Heart right ventricle (tissue), 16 donors: Measurements from ENCODE around the gene FYTTD1. TPM values are rescaled to one million over a fixed set of nuclear protein-coding genes. Genes with fewer than 3 reads are reported as not detected.

Experiments used
- ATAC-seq, 8 donors: fragments of 200-7000 bp; cut with Tn5 transposase; one replicate each; pipeline ENCODE4 v1.9.1; 2020; ENCODE audit warnings: mild to moderate bottlenecking in 8 of 8, moderate library complexity in 8 of 8, moderate number of reproducible peaks in 1 of 8
- DNase-seq, 2 donors: peaks; one replicate each; pipeline ENCODE4 v3.0.0-alpha.2; 2020
- H3K27ac ChIP-seq, 10 donors: fragments of 200-600 bp; sonication (generic) in 2 of 10; one replicate each; pipeline versions ENCODE4 v1.5.0 to v1.8.0; 2020 to 2022; ENCODE audit warnings: mild to moderate bottlenecking in 3 of 10
- H3K27me3 ChIP-seq, 7 donors: fragments of 200-600 bp; one replicate each; pipeline ENCODE4 v1.8.0; 2021 to 2022; ENCODE audit warnings: mild to moderate bottlenecking in 2 of 7
- H3K36me3 ChIP-seq, 9 donors: fragments of 200-600 bp; sonication (generic) in 1 of 9; one replicate each; pipeline versions ENCODE4 v1.5.0 to v1.8.0; 2020 to 2022; ENCODE audit warnings: mild to moderate bottlenecking in 2 of 9
- H3K4me1 ChIP-seq, 9 donors: fragments of 200-600 bp; sonication (generic) in 1 of 9; one replicate each; pipeline versions ENCODE4 v1.5.0 to v1.8.0; 2020 to 2022; ENCODE audit warnings: mild to moderate bottlenecking in 4 of 9
- H3K4me3 ChIP-seq, 10 donors: fragments of 200-600 bp; sonication (generic) in 2 of 10; one replicate each; pipeline versions ENCODE4 v1.5.0 to v1.8.0; 2020 to 2022; ENCODE audit warnings: mild to moderate bottlenecking in 7 of 10, moderate library complexity in 2 of 10
- H3K9me3 ChIP-seq, 11 donors: fragments of 200-600 bp in 10 of 11; sonication (generic) in 2 of 11; one replicate each; pipeline versions ENCODE4 v1.5.0 to v1.8.0; 2013 to 2022; ENCODE audit warnings: mild to moderate bottlenecking in 2 of 11, control low read depth in 1 of 11, moderate library complexity in 1 of 11
- CTCF ChIP-seq, 9 donors: fragments of 200-600 bp; sonication (generic) in 2 of 9; IDR thresholded peaks; one replicate each; pipeline versions ENCODE4 v1.5.0 to v1.8.0; 2021 to 2022; ENCODE audit warnings: antibody characterized with exemption in 9 of 9, mild to moderate bottlenecking in 5 of 9, moderate library complexity in 1 of 9
- WGBS, 2 donors: extraction: QIAGEN DNeasy Blood & Tissue Kit; methylation state at CpG; one replicate each; pipeline ENCODE4 v1.1.7; 2013; ENCODE audit warnings: inconsistent platforms in 1 of 2; 5-methylcytosine and 5-hydroxymethylcytosine counted together
- intact Hi-C, 10 donors: fragments of 100-400 bp; cut with DNase I; formaldehyde crosslinking; loops; one replicate each; pipeline versions ENCODE4 v1.11.1 to v1.14.2; 2022
- polyA plus RNA-seq, 2 donors: library from polyadenylated mRNA; stranded (reverse); fragments of 200-250 nt; gene quantifications; one replicate each; pipeline ENCODE4 v1.2.3, GENCODE V29; 2013
- total RNA-seq, 10 donors: library from RNA; stranded (reverse); fragmentation: NEBNext Ultra II Directional in 3 of 10; extraction: Animal tissue kit (Norgen Biotek cat#: 25700) in 3 of 10; gene quantifications; one replicate each; pipeline versions ENCODE4 v1.2.1 to v1.2.4, GENCODE V29; 2021 to 2023
- donor health status: Arrhythmogenic right ventricular cardiomyopathy.
- donor health status: ischemic (EF 13 %, LVEDD 7.1; RV severe dilation, severe dysfunction).
- donor health status: healthy with polysubstance abuse.
- donor health status: DM: no; HTN: yes; CAD: no.
- donor health status: DM: no; HTN: no; CAD: no.
- donor health status: ischemic (EF 25% LVEDD 6.9; RV normal size, moderate dysfunction).
- donor health status: ischemic (EF 25% LVEDD 5.7; RV mildly dilated, moderate dysfunction).
- donor health status: healthy.
- donor health status: DM: yes; HTN: yes; CAD: no.
- donor health status: Ischemic cardiomyopathy.
- donor health status: ischemic (EF 35%, LVEDD 5.7; RV mildly dilated, moderate dysfunction).
- donor health status: nonischemic (EF 11% LVEDD 7.7; RV severe dilation, severe dysfunction).
- donor health status: DM: yes; HTN: yes; CAD: no.
- donor health status: PGD.
- donor health status: ischemic (EF 29% LVEDD 5.4; RV normal size, mild dysfunction).
- donor health status: nonischemic (EF 23%, LVEDD 6.1; RV moderate dilation, normal function).

The FYTTD1 gene
- total and polyA plus RNA-seq, 12 donors = 16.5 to 111 (median 77.9) TPM

- 20 to 23% methylated on average over 25 of the region's 25 CpGs for WGBS, 2 donors
- no peak for TF ChIP-seq CTCF (IDR thresholded peaks at IDR 0.05)
- ATAC-seq (peak; percentile 33 to 49 (median 37)), DNase-seq (no peak)
- peaks cover 3 to 43% (median 31%) of the 10 kb centered on the region in 9 donors for H3K4me1 ChIP-seq
- peaks cover 0 to 15% (median 0%) of the 10 kb centered on the region in 9 donors for H3K36me3 ChIP-seq
- no peaks in the 10 kb centered on the region for H3K9me3 ChIP-seq
- peak overlapping the region; percentile 94 to 99 (median 98) for H3K27ac ChIP-seq
- intact Hi-C loops = loop anchor here in 6 of 10 donors (5.0 kb wide), 2 partner anchors 40 to 45 kb away; partner anchors contain the start of gene FYTTD1 (in 1 of the 6)
- peak overlapping the region; percentile 70 to 98 (median 90) for H3K4me3 ChIP-seq
- no peaks in the 10 kb centered on the region for H3K27me3 ChIP-seq
These were observed 42.4 kb downstream of the FYTTD1 start for GRCh38 chr3:197791892-197792647.

GRCh38 chr3:197793247-197793646 is 43.6 kb downstream of the FYTTD1 start:
- Histone ChIP-seq H3K4me1 (peaks cover 3 to 51% (median 34%) of the 10 kb centered on the region in 9 donors), H3K9me3 (no peaks in the 10 kb centered on the region), H3K27ac (peak overlapping the region in 1 of 10 donors; percentile 7), H3K36me3 (peaks cover 0 to 6% (median 0%) of the 10 kb centered on the region in 9 donors), H3K27me3 (no peaks in the 10 kb centered on the region), H3K4me3 (peak overlapping the region in 4 of 10 donors; percentile 1 to 94 (median 80))
- no peak for ATAC-seq
- 24 to 27% methylated on average over 2 of the region's 2 CpGs for WGBS, 2 donors
- intact Hi-C loops = loop anchor here in 6 of 10 donors (5.0 kb wide), 2 partner anchors 41 to 46 kb away; partner anchors contain the start of gene FYTTD1 (in 1 of the 6)
- no peak for TF ChIP-seq CTCF (IDR thresholded peaks at IDR 0.05)
- DNase-seq = no peak

- no peak for TF ChIP-seq CTCF (IDR thresholded peaks at IDR 0.05)
- intact Hi-C loops = loop anchor here in 6 of 10 donors (5.0 kb wide), 2 partner anchors 42 to 47 kb away; partner anchors contain the start of gene FYTTD1 (in 1 of the 6)
- no peak overlapping the region for H3K27ac ChIP-seq
- ATAC-seq (no peak), DNase-seq (no peak)
- H3K9me3 ChIP-seq = no peaks in the 10 kb centered on the region
- no peaks in the 10 kb centered on the region for H3K27me3 ChIP-seq
- no peak overlapping the region for H3K4me3 ChIP-seq
- H3K36me3 ChIP-seq = no peaks in the 10 kb centered on the region
- 87 to 90% methylated on average over 1 of the region's 1 CpG for whole genome bisulfite sequencing, 2 donors
- peaks cover 6 to 60% (median 43%) of the 10 kb centered on the region in 9 donors for H3K4me1 ChIP-seq
These were observed 44.4 kb downstream of the FYTTD1 start for GRCh38 chr3:197794115-197794514.

- Histone ChIP-seq H3K4me1 (peaks cover 10 to 70% (median 51%) of the 10 kb centered on the region in 9 donors), H3K36me3 (no peaks in the 10 kb centered on the region), H3K27ac (no peak overlapping the region), H3K4me3 (no peak overlapping the region), H3K27me3 (no peaks in the 10 kb centered on the region), H3K9me3 (no peaks in the 10 kb centered on the region)
- no peak for TF ChIP-seq CTCF (IDR thresholded peaks at IDR 0.05)
- 94 to 100% methylated on average over 1 of the region's 1 CpG for WGBS, 2 donors
- intact Hi-C loops = no loop called here
- ATAC-seq = peak in 1 of 8 donors; percentile 45
- no peak for DNase-seq
These were observed 45.5 kb downstream of the FYTTD1 start for GRCh38 chr3:197795200-197795599.
